Astrocyte (in vitro differentiated cells and primary cell): ENCODE results near the gene WSCD2.

Experiments used
- CTCF ChIP-seq: IDR thresholded peaks from 2 replicates; pipeline ENCODE4 v1.5.1; 2011; ENCODE audit warnings: low read depth, mild to moderate bottlenecking, inconsistent platforms, low read length, moderate library complexity; ENCODE audit not compliant: insufficient read depth
- EZH2 ChIP-seq: IDR thresholded peaks from 2 replicates; pipeline ENCODE4 v1.6.1; 2012; ENCODE audit warnings: mild to moderate bottlenecking, low read length, inconsistent platforms; ENCODE audit not compliant: insufficient read depth

- TF ChIP-seq EZH2 (no peak), CTCF (no peak)
Observed at GRCh38 chr12:108296945-108297344, 167.9 kb downstream of the WSCD2 start.
